ENCODE results near the gene ANXA4.

The ANXA4 gene

DNA sequence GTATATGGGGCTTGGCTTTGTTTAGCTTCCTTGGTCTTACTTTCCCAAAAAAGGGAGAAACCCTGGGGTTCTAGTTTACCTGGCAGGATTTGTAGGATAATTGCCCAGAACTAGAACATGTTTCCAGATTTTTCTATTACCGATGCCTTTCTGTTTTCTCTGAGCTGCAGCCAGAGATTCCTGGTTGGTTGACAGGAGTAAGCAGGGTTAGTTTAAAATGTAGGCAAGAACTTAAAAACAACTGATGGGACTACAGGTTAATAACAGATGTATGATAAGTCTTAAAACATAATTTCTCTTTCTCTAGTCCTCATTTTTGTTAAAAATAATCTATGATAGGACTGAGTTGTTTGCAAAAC lies 48.6 kb downstream of the ANXA4 start:
- TF ChIP-seq, protein P1, sequence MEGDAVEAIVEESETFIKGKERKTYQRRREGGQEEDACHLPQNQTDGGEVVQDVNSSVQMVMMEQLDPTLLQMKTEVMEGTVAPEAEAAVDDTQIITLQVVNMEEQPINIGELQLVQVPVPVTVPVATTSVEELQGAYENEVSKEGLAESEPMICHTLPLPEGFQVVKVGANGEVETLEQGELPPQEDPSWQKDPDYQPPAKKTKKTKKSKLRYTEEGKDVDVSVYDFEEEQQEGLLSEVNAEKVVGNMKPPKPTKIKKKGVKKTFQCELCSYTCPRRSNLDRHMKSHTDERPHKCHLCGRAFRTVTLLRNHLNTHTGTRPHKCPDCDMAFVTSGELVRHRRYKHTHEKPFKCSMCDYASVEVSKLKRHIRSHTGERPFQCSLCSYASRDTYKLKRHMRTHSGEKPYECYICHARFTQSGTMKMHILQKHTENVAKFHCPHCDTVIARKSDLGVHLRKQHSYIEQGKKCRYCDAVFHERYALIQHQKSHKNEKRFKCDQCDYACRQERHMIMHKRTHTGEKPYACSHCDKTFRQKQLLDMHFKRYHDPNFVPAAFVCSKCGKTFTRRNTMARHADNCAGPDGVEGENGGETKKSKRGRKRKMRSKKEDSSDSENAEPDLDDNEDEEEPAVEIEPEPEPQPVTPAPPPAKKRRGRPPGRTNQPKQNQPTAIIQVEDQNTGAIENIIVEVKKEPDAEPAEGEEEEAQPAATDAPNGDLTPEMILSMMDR (IDR thresholded peaks at IDR 0.05; ENCODE audit: low read depth, low read length): no peak
- no peak overlapping the region; the same call in 1 of the 2 replicates for H3K4me3 ChIP-seq (ENCODE audit: low read depth, low read length)

DNA sequence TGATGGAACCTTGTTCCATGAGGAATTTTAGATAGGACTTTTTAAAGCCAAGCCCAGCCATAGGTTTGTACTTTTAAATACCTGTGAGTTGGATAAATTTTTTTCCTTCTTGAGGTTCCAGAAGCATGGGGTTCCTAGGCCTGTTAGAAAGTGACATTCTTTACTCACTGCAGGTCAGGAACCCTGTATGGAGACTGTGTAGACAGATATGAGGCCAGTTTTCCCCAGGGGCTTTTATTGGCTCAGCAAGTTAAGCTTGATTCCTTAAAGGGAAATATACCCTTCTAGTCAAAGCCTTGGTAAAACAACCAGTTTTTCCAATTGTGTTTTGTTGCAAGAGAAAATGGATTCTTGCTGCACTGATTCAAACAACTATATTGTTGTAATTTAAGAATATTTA lies 49.1 kb downstream of the ANXA4 start:
- TF ChIP-seq, protein P1 (IDR thresholded peaks at IDR 0.05; ENCODE audit: low read depth, low read length): no peak
- no peak overlapping the region for H3K4me3 ChIP-seq (ENCODE audit: low read depth, low read length)

DNA sequence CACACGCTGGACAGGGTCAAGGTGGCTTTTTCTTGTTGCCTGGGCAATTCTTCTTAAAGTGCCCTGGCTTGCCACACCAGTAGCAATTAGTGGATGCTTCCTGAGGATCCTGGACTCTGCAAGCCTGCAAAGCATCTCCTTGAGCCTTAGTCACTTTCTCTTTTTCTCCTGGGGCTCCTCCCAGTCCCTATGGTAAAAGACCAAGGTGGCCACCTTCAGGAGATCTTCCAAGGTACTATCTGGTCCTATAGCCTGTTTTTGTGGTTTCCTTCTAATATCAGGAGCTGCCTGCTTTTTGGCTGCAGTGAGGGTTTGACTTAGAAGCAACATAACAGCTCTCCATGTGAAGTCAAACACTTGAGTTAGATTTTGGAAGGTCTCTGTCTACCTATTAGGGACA lies 54.2 kb downstream of the ANXA4 start:
- H3K4me3 ChIP-seq (ENCODE audit: low read depth, low read length): no peak overlapping the region
- TF ChIP-seq, protein P1 (IDR thresholded peaks at IDR 0.05; ENCODE audit: low read depth, low read length): no peak

DNA sequence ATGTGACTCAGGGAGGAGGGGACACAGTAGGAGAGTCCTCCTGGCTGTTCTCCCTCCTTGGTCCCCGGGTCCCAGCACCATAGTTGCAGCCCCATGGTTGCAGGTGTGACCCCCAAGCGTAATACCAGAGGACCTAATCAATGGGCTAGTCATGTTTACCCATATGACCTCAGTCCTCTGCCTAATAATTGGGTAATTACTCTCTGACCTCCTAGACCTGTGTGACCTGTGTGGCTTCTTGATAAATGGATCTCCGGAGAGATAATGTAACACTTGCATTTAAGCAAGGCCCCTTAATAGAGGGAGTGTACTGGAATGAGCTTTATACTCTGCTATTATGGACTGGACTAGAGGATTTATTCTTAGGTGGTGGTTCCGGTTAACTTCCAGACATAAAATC lies 55.3 kb downstream of the ANXA4 start:
- TF ChIP-seq, protein P1 (IDR thresholded peaks at IDR 0.05; ENCODE audit: low read depth, low read length): no peak
- no peak overlapping the region for H3K4me3 ChIP-seq (ENCODE audit: low read depth, low read length)

DNA sequence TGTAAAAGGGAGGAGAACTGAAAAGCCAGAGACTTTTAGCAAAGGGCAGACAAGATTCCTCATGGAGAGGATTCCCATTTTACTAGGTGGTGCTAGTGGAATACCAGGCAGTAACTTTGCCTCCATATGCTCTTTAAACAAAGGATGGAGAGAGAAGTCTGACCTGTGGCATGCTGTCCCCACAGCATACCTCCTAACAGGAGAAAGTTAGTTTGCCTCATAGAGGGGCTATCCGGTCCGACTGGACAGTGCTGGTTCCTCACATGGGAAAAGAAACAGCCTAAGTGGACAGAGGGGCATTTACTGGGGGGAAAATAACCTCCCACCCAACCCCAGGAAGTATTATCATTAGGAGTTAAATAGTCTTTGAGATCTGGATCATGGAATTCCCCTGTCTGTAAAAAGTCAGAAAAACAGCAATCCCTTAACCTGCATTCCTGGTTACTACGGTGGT lies 55.9 kb downstream of the ANXA4 start:
- TF ChIP-seq, protein P1 (IDR thresholded peaks at IDR 0.05; ENCODE audit: low read depth, low read length): no peak
- H3K4me3 ChIP-seq (ENCODE audit: low read depth, low read length): no peak overlapping the region

DNA sequence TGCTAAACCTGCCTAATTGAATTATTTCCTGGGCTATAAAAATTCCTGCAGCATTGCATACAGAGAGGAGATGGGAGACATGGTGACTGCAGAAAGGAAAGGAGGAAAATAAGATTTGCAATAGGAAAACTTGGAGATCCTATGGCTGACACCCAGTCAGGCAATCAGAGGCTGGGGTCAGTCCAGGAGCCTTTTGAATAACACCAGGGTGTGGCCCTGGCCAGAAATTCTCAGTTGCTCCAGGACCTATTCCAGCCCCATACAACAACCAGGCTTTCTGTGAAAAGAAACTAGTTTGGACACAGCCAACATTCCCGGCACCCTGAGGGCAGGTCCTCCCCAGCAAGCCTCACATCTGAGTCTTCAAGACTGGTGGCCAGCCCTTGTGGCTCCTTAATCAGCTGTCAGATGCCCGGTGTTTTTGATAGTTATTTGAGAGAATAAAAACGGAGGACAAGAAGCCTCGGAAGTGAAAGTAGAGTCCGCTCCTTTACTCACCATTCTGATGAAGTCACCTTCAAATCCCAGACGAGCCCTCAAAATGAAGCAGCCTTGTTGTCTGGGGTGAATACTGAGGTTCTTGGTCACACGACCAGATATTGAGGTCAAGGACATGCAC lies 56.5 kb downstream of the ANXA4 start:
- H3K4me3 ChIP-seq (ENCODE audit: low read depth, low read length): no peak overlapping the region
- TF ChIP-seq, protein P1 (IDR thresholded peaks at IDR 0.05; ENCODE audit: low read depth, low read length): no peak

DNA sequence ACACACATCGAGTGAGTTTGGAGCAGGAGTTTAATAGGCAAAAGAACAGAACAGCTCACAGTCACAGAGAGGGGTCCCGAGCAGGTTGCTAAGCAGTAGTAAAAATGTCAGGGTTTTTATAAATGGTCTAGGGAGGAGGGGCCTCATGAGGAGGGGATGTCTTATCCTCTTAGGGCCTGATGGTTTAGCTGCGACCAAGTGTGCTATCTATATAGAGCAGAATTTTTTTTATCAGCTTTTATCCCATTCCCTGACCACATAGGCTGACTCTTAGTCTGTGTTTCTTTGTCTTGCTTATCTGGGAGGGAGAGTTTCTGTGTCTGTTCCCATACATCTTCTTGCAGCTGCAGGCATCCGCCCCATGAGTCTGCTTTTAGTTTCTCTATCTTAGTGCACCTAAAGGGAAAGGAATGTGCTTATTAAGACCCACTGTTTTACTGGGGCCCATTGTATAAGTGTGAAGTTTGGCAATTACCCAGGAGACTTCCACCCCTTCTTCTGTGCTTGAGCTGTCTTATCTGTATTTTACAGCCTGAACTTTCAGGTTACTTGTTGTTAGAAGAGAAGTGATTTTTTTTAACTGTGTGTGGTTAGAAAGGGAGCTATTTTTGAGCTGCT lies 57.1 kb downstream of the ANXA4 start:
- H3K4me3 ChIP-seq (ENCODE audit: low read depth, low read length): no peak overlapping the region
- TF ChIP-seq, protein P1 (IDR thresholded peaks at IDR 0.05; ENCODE audit: low read depth, low read length): no peak
